Measurements from ENCODE around the gene P4HTM. TPM values are rescaled to one million over a fixed set of nuclear protein-coding genes. Genes with fewer than 3 reads are reported as not detected.

The P4HTM gene
- total and polyA plus RNA-seq, 2 of the 4 experiments (the other 2 are of a cell fraction) = 10.4 to 26.1 TPM

- ATAC-seq (ENCODE audit: low read depth) = no peak
- H2BK120ac ChIP-seq (ENCODE audit: low read depth, low read length) = no peak overlapping the region
- no peak overlapping the region for H3K23ac ChIP-seq (ENCODE audit: low read depth, low read length)
- no peaks in the 10 kb centered on the region for H3K9me3 ChIP-seq (ENCODE audit: control insufficient read depth, insufficient read depth, low read length)
- peaks cover 7% of the 10 kb centered on the region for H3K9me1 ChIP-seq (ENCODE audit: insufficient read depth, low read length)
- BruUV-seq (replicated peaks) = no TSS peak
- POLR2A ChIA-PET (ENCODE audit: unreplicated experiment) = no interaction called here
- H3K4ac ChIP-seq (ENCODE audit: low read depth, low read length) = no peak overlapping the region
- no peak for DNase-seq
- H3K27me3 ChIP-seq (ENCODE audit: control insufficient read depth, insufficient read depth, low read length) = no peaks in the 10 kb centered on the region
- H3K36me3 ChIP-seq (ENCODE audit: control insufficient read depth, insufficient read depth, low read length) = peaks cover 3% of the 10 kb centered on the region; the same call in 1 of the 2 replicates
- peaks cover 49 to 66% of the 10 kb centered on the region in 2 experiments for H3K79me1 ChIP-seq (ENCODE audit: low read depth in 1 of 2, low read length in 2 of 2)
- H2AFZ ChIP-seq (replicated peaks; ENCODE audit: low read length, poor library complexity) = no peak overlapping the region
- dilution Hi-C loops (cut with HindIII; ENCODE audit: low sequenced_read_pairs, unreplicated experiment) (no loop called here), in situ Hi-C loops (cut with MboI; ENCODE audit: low sequenced_read_pairs) (no loop called here), intact Hi-C loops (cut with micrococcal nuclease) (no loop called here)
- no peak overlapping the region for H3K4me2 ChIP-seq (ENCODE audit: low read depth, low read length)
- peaks cover 14% of the 10 kb centered on the region for H3K4me1 ChIP-seq (ENCODE audit: control insufficient read depth, insufficient read depth, low read length)
- CTCF ChIA-PET = no interaction called here
- no peak overlapping the region for H3K27ac ChIP-seq (ENCODE audit: insufficient read depth, low read length)
- no peak overlapping the region for H4K91ac ChIP-seq (ENCODE audit: insufficient read depth, low read depth, low read length)
- H4K20me1 ChIP-seq (ENCODE audit: insufficient read depth, low read length) = no peaks in the 10 kb centered on the region; the same call in 1 of the 2 replicates
- no peak overlapping the region for H2BK5ac ChIP-seq (ENCODE audit: low read depth, low read length, poor library complexity, severe bottlenecking)
- H4K8ac ChIP-seq (ENCODE audit: low read depth in 2 of 2, low read length in 2 of 2) = no peak overlapping the region
- H4K5ac ChIP-seq (ENCODE audit: low read depth, low read length) = no peak overlapping the region
- TF ChIP-seq RCOR1 (IDR thresholded peaks at IDR 0.05; ENCODE audit: insufficient replicate concordance, low read length) = no peak
- H2AK9ac ChIP-seq (replicated peaks; ENCODE audit: low read depth, low read length, poor library complexity) = no peak overlapping the region
- H2AK5ac ChIP-seq (ENCODE audit: low read depth, low read length) = no peak overlapping the region
- no peak overlapping the region for H3K14ac ChIP-seq (replicated peaks; ENCODE audit: low read depth, low read length)
- H3K56ac ChIP-seq (ENCODE audit: extremely low read depth, insufficient read depth, low read length) = no peak overlapping the region
- H2BK20ac ChIP-seq (ENCODE audit: low read depth, low read length) = no peak overlapping the region
- no peak overlapping the region for H3K4me3 ChIP-seq (ENCODE audit: insufficient read depth, low read depth, low read length)
- H3K9ac ChIP-seq (ENCODE audit: low read depth, low read length) = no peak overlapping the region
- no peak overlapping the region for H3K18ac ChIP-seq (ENCODE audit: low read depth, low read length)
- no peak overlapping the region for H2BK15ac ChIP-seq (ENCODE audit: low read depth, low read length)
Measured at GRCh38 chr3:48993834-48994233, 3.8 kb downstream of the P4HTM start.

All from IMR-90 (cell line).